Stimulated activated CD8-positive, alpha-beta memory T cell treated with anti-CD3 and anti-CD28 coated beads, Interleukin-4, amount 100 ng/mL, for 1 hour (primary cell): Measurements from ENCODE around the gene FAM120B.

Experiments
- DNase-seq, 2 donors: peaks; one replicate each; pipeline ENCODE4 v3.0.0-alpha.2; 2020; ENCODE audit warnings: low read depth in 2 of 2, low spot score in 1 of 2

FAM120B gene

DNA sequence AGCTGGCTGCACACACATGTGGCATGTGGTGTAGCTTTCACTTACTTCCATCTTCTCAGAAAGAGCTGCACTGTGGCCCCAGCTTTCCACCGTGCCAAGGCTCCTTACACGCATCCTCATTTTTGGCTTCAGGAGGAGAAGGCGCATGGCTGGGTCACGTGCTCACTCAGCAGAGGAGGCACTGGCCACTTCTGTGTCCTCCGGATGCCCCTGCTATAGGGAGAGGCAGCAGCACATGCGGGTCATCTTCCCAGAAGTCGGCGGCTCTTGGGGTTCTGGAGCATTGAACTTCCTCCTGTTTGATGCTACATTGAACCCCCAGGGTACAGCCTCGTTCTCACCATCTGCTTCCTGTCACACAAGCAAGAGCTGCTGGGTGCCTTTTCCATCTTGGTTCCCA lies 111.3 kb downstream of the FAM120B start:
- no peak for DNase-seq

DNA sequence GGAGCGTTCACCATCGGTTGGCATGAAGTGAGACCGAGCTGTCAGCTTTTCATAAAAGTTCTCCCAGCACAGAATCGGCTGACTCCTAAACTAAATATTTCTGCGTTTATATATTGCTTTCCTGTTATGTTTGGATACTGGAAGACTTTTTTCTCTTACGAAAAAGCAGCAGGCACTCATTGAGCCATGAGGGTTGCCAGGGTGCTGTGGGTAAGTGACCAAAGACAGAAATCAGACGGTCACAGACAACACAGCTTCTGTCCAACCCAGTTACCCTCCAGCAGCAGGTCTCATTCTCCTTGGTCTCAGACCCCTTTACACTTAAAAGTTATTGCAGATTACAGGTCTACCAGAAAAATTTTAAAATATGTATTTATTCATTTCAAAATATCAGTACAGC lies 113.7 kb downstream of the FAM120B start:
- DNase-seq = no peak

- DNase-seq = no peak
Observed at GRCh38 chr6:170420791-170421776, 114.5 kb downstream of the FAM120B start.

- DNase-seq = no peak
Observed at GRCh38 chr6:170421921-170422320, 115.4 kb downstream of the FAM120B start.

DNA sequence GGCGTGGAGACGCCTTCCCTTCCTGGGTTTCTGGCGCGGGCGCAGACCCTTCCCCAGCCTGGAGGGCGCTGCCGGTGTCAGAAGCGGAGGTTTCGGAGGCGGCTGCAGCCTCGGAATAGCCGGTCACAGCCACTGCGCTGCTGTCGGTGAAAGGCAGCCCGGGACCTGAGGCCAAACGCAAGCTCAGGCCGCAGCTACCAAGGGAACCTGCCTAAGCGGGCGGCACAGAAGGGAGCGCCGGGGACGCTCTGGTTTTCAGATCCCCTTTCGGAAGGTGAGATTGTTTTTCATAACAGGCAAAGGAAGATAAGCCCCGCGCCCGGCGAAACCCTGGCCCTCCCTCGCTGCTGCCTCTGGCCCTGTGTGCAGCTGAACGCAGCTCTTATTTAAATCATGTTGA lies 116.5 kb downstream of the FAM120B start:
- no peak for DNase-seq

DNA sequence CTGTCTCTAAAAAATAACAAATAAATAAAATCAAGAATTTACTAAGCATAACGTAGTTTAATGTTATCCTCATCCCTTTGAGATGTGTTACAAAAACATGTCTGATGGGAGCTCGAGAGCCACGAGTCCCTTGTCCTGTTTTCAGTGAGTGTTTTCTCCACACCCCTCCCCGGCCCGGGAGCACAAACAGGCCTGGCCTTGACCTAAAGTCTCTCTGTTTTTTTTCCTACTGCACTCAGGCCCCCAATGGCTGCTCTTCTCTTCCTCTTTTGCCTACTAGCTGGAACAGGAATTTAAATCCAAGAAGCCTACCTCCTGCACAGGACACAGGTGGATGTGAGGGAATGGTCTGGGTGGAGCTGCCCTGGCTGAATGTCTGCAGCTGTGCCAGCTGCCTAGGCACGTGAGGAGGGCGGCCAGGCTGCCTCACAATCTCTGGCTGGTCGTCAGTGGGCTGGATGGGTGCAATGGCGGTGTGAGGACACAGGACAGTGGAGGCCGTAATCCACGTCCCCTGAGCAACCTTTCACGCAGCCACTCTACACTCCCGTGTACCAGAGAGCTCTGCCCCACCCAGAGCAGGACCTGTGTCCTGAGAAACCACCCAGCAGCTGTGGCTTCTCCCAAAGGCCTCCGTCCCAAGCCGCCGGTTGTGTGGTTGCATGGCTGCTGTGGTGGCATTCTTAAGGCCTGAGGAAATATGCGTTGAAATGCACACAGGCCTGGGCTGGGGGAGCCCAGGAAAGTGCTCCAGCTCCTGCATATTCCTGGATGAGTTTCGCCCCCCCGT lies 117.5 kb downstream of the FAM120B start:
- no peak for DNase-seq

GRCh38 chr6:170424604-170425126 lies 118.1 kb downstream of the FAM120B start:
- no peak for DNase-seq

DNA sequence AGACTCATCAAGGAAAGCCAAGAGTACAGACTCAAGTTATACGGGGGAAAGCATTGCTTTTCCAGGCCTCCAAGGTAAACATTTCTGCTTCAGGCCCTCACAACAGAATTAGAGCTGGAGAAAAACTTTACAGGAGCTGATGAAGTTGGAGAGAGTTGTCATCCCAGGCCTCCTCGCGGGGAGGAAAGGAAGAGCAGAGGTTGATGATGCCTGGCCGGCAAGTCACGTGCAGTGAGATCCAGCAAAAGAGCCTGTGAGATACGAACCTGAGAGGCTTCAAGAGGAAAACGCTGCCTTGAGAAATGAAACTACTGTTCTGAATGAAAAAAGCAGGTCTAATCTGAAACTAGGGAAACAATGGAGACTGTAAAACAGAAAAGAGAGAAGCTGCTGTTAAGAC lies 122.9 kb downstream of the FAM120B start:
- no peak for DNase-seq

DNA sequence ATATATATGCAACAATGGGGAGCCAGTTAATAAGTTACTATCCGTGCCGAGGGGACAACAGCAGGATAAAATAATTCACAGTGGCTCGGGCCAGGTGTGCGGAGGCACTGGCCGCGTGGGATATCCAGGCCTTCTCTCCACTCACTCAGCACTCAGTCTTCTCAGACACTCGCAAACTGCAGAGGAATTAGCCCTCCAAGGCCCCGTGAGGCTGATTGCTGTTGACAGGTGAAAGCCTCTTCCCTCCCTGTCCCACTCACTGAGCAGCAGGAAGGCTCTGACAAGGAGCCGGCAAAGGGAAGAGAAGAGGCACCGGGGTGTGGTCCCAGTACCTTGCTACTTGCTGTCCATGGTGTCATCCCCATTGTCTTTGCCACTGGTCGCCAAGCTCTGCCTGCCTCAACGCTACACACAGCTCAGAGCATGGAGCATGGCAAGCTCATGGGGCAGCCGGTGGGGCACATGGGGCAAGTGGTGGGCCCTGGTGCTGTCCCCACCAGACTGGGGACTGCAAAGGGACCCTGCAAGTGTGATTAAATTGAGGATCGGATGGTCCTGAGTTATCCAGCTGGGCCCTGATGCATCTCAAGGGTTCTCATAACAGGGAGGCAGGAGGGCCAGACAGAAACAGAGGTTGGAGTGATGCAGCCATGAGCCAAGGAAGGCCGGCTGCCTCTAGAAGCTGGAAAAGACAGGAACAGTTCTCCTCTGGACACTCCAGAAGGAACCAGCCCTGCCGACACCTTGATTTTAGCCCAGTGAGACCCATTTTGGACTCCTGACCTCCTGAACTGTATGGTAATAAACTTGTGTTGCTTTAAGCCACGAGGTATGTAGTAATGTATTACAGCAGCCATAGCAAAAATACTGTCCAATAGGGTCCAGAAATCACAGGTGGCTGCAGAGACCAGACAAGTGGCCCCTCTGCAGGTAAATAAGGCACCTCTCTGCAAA lies 126.9 kb downstream of the FAM120B start:
- no peak for DNase-seq

- DNase-seq = no peak
Observed at GRCh38 chr6:170434117-170434820, 127.7 kb downstream of the FAM120B start.

DNA sequence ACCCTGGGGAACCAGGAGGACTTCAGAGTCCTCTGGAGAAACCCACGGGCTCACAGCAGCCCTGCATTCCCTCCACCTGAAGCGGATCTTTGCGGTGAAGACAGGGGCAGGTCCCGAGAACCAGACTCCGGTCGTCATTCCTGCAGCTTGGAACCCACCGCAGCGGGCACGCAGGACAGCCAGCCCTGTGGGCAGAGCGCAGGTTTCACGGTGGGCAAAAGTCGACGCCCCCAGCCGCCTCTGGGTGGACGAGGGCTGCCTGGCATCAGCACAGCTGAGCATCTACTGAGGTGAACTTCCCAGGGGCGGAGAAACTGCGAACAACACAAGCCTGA lies 128.2 kb downstream of the FAM120B start:
- no peak for DNase-seq

GRCh38 chr6:170435766-170436165 lies 129.2 kb downstream of the FAM120B start:
- no peak for DNase-seq

- no peak for DNase-seq
Observed at GRCh38 chr6:170436209-170436809, 129.8 kb downstream of the FAM120B start.

DNA sequence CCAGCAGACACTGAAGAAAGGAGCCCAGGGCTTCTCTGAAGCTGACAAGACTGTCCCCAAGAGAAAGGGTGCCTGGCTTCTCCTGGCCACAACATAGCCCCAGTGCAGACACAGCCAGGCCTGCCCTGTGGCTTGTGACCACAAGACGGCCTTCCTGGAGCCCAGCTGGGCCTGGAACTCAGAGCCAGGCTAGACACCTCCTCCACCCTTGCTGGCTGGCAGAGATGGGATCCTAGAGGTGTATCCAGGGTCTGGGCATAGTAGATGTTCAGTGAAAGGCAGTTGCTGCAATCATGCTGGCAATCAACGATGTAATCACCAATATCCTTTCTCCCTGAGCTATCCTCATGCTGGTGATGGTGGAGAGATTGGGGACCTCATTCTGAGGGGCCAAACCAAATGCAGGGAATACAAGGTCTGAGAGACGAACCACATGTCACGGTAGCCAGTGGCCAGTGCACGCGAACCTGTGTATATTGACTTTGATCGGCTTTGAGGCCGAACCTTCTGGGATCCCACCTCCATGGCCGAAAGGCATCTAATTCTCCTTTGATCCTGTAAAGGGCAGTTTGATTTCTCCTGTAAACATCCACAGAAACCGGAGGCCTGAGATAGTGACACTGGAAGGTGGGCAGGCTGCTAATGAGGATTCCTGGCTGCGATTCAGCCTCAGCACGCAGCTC lies 131.3 kb downstream of the FAM120B start:
- DNase-seq = no peak

DNA sequence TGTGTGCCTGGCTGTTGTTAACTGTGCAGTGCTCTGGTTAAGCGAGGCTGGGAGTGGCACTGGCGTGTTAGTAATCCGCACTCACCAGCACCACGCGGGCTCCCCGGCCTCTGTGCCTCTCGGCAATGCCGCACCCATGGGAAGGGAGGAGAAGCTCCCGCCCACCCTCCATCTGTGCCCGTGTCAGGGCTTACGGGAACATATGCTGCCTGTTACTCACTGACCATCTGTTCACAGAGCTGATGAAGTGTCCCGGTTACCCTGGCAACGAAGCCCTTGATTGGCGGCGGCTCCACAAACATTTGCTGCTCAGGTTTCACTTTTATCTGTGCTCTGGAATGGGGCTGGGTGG lies 131.8 kb downstream of the FAM120B start:
- no peak for DNase-seq

DNA sequence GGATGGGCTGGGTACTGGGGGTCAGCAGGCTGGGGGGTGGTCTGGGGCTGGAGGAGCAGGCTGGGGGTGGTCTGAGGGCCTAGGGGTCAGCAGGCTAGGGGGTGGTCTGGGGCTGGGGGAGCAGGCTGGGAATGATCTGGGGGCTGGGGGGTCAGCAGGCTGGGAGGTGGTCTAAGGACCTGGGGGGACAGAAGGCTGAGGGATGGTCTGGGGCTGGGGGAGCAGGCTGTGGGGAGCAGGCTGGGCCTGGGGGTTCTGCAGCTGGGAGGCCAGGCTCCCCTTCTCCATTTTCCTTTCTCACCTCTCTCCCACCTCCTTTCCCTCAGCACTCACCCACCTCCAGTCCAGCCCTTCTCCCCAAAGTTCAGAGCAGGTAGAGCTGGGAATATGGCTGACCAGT lies 132.3 kb downstream of the FAM120B start:
- DNase-seq = no peak

GRCh38 chr6:170439366-170440361 lies 133.1 kb downstream of the FAM120B start:
- DNase-seq = no peak

- no peak for DNase-seq
Observed at GRCh38 chr6:170440437-170440836, 133.9 kb downstream of the FAM120B start.
